KG1 (cell line): ENCODE results near the gene NFATC2IP.
"Not testable (repeated sequence)": the region's sequence is repeated elsewhere in the genome, so short reads cannot be mapped to it uniquely, and the experiment has no call there.

Experiments
- DNase-seq: peaks from one replicate; lab custom pipeline; 2025; lab: John Stamatoyannopoulos, UW

NFATC2IP gene

GRCh38 chr16:28999577-28999976 is 48.8 kb downstream of the NFATC2IP start:
- no peak for DNase-seq

- DNase-seq = no peak
Measured at GRCh38 chr16:29000019-29000418, 49.3 kb downstream of the NFATC2IP start.

- DNase-seq = not testable (repeated sequence)
Measured at GRCh38 chr16:29004496-29005139, 53.9 kb downstream of the NFATC2IP start.

- peak; percentile 25 for DNase-seq
Measured at GRCh38 chr16:29007730-29008593, 57.2 kb downstream of the NFATC2IP start.

GRCh38 chr16:29009050-29009837 is 58.5 kb downstream of the NFATC2IP start:
- peak; percentile 52 for DNase-seq

- no peak for DNase-seq
Measured at GRCh38 chr16:29009838-29010166, 59.1 kb downstream of the NFATC2IP start.

- DNase-seq = no peak
Measured at GRCh38 chr16:29011112-29011511, 60.4 kb downstream of the NFATC2IP start.

- no peak for DNase-seq
Measured at GRCh38 chr16:29011851-29012250, 61.1 kb downstream of the NFATC2IP start.

- DNase-seq = no peak
Measured at GRCh38 chr16:29012913-29013553, 62.3 kb downstream of the NFATC2IP start.

- no peak for DNase-seq
Measured at GRCh38 chr16:29014561-29015069, 63.9 kb downstream of the NFATC2IP start.
